ENCODE data around the gene RBM24.

RBM24 gene

DNA sequence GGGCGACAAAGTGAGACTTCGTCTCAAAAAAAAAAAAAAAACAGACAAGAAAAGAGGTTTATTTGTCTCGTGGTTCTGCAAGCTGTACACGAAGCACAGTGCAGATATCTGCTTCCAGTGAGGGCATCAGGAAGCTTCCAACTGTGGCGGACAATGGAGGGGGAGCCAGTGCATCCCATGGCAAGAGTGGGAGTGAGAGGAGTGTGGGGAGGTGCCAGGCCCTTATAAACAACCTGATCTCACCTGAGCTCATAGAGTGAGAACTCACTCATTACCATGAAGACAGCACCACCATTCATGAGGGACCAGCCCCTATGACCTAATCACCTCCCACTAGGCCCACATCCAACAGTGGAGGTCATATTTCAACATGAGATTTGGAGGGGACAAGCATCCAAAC lies 19.5 kb downstream of the RBM24 start:
- TF ChIP-seq GATA3 (IDR thresholded peaks at IDR 0.05; ENCODE audit: low read depth, low read length) (no peak), GATA2 (IDR thresholded peaks at IDR 0.05; ENCODE audit: low read depth, low read length) (no peak)

DNA sequence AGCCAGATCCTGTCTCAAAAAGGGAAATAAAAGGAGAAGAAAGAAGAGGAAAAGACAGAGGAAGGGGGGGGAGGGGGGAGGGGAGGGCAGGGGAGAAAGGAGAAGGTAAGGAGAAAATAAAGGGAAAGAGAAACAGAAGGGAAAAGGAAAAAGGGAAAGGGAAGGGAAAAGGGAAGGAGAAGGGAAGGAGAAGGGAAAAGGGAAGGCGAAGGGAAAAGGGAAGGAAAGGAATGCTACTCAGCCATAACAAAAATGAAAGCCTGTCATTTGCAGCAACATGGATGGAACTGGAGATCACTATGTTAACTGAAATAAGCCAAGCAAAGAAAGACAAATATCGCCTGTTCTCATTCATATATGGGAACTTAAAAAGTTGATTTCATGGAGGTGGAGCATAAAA lies 22.3 kb downstream of the RBM24 start:
- TF ChIP-seq GATA2 (IDR thresholded peaks at IDR 0.05; ENCODE audit: low read depth, low read length) (no peak), GATA3 (IDR thresholded peaks at IDR 0.05; ENCODE audit: low read depth, low read length) (no peak)

DNA sequence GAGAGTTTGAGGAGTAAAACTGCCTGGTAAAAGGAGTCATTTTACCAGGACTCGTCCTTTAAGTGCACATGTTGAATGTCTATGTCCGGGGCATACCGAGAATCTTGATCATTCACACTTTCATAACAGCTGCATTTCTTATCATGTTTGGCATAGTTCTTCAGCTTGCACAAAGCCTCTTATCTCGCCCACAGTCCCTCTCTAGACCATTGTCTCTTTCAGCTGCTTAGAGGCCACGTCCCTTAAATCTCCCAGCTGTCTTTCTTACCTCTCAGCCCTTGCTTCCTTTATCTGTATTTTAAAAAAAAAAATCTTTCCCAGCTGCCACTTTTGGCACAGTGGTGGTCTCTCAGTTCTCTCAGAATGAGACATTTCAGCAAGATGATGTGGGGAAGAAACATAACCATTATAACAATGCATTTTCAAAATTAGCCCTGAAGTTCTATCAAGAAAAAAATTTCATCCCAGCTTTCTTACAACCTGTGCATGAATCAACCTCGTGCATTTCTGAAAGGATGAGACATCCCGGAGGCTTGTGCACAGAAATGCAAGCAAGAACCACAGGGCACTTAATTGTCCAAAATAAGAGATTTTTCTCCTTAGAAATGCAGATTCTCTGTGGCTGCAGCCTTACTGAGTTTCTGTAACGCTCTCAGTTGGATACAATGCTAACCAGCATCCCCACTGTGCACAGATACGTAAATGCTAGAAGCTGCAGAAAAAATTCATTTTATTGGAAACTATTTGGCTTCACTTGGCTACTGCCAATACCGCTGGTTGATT lies 24.2 kb downstream of the RBM24 start:
- TF ChIP-seq GATA3 (IDR thresholded peaks at IDR 0.05; ENCODE audit: low read depth, low read length) (no peak), GATA2 (IDR thresholded peaks at IDR 0.05; ENCODE audit: low read depth, low read length) (no peak)

DNA sequence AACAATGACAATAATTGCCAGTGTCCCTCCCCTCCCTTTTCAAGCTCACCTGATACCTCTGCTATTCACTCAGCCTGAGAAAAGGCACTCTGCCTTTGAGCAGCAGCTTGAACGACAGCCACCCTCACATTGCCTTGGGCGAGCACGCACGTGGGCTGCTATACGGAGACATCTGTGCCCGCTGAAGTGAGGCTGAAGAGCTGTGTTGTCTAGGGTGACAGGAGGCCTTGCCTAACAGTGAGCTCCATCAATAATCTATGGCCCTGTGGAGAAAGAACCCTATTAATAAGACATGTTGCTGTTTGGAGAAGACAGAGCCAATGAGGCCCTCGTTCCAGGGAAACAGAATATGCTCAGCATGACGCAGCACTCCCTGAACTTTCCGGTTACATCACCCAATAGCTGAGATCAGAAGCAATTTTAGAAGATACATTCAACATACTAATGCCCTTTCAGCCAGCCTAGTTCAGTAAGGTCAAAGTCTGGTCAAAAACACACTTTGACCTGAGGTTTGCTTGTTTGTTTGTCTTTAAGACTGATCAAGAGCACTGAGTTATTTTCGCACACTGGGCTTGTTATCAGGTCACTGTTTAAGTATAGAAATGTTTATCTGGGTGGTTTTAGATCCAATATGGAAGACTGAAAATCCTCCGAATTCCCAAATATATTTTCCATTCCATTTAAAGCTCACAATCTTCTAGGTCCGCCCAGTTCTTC lies 30.6 kb downstream of the RBM24 start:
- no peak for TF ChIP-seq GATA3 (IDR thresholded peaks at IDR 0.05; ENCODE audit: low read depth, low read length)

DNA sequence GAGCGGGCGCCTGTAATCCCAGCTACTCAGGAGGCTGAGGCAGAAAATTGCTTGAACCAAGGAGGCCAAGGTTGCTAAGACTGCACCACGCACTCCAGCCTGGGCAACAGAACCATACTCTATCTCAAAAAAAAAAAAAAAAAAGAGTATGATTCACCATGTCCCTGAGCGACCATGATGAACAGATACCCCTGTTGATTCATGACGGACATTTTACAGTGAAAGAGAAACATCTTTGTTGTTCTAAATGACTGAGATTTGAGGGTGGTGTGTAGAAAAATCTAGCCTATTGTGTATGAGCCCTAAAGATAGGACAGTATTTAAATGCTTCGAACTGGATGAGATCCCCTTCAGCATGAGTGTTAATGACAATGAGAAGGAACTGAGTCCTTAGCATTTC lies 32.8 kb downstream of the RBM24 start:
- TF ChIP-seq GATA2 (IDR thresholded peaks at IDR 0.05; ENCODE audit: low read depth, low read length) (no peak), GATA3 (IDR thresholded peaks at IDR 0.05; ENCODE audit: low read depth, low read length) (no peak)

DNA sequence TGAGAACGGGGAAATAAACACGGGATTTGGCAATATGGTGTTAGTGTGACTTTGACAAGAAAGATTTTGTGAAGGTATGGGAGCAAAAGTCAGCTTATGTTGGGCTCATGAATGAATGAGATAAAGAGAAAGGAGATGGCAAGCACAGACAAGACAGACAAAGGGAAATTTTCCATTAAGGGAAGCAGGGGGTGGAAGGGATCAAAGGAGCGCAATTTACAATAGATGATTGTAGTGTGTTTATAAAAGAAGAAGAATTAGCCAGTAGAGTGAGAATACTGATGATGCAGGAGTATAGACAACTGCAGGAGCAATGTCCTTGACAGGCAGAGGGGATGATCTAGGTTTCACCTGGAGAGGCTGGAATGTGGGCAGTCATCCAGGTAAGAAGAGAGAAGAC lies 34.1 kb downstream of the RBM24 start:
- no peak for TF ChIP-seq GATA3 (IDR thresholded peaks at IDR 0.05; ENCODE audit: low read depth, low read length)

DNA sequence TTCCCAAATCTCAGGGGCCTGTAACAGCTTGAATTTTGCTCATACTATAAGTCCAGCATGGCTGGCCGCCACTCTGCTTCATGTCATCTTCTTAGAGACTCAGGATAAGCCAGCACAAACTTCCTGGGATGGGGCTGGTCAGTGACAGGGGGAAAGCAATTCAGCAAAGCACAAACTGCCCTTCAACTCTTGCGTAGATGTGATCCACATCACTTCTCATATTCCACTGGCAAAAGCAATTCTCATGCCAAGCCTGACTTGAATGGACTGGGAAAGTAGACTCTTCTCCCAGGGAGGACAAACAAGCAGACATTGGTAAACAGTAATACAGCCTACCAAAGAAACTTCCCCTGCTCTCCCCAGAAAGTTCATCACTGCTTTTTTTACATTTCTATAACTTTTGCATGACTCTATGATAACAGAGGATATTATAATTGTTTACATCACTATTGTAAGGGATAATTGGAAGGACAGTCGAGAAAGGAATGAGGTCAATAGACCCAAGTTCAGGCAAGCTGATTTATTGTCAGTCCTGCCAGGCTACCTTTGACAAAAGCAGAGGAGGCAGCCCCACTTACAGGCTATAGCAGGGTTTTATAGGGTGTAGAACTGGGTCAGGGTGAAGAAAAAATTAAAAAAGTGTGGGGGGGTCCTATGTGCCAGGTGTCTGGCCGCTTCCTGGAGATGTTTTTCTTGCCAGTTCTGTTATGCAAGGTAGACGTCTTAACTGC lies 37.4 kb downstream of the RBM24 start:
- no peak for TF ChIP-seq GATA2 (IDR thresholded peaks at IDR 0.05; ENCODE audit: low read depth, low read length)
- no peak for TF ChIP-seq GATA3 (IDR thresholded peaks at IDR 0.05; ENCODE audit: low read depth, low read length)

DNA sequence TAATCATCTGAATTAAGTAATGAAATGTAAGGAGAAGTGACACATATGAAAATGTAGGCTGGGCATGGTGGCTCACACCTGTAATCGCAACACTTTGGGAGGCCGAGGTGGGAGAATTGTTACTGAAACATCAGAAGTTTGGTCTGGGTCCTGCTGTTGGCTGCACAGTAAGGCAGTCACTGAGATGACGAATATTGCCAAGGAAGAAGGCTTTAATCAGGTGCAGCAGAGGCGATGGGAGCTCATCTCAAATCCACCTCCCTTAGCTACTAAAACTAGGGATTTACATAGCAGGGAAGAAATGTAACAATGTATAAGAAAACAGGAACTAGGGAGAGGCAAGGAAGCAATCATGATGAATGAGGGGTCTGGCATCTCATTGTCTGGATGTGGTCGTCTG lies 50.1 kb downstream of the RBM24 start:
- no peak for TF ChIP-seq GATA3 (IDR thresholded peaks at IDR 0.05; ENCODE audit: low read depth, low read length)
- no peak for TF ChIP-seq GATA2 (IDR thresholded peaks at IDR 0.05; ENCODE audit: low read depth, low read length)

DNA sequence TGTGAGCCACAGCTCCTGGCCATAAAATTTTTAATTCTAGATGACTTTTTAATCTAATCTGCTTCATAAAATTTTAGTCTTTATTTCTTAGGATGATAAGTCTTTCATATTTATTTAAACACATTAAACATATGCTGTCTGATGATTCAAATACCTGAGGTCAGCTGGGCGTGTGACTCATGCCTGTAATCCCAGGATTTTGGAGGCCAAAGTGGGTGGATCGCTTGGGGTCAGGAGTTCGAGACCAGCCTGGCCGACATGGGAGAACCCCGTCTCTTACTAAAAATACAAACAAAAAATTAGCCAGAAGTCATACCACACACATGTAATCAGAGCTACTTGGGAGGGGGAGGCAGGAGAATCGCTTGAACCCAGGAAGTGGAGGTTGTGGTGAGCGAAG lies 53.1 kb downstream of the RBM24 start:
- TF ChIP-seq GATA3 (IDR thresholded peaks at IDR 0.05; ENCODE audit: low read depth, low read length) (no peak), GATA2 (IDR thresholded peaks at IDR 0.05; ENCODE audit: low read depth, low read length) (no peak)

DNA sequence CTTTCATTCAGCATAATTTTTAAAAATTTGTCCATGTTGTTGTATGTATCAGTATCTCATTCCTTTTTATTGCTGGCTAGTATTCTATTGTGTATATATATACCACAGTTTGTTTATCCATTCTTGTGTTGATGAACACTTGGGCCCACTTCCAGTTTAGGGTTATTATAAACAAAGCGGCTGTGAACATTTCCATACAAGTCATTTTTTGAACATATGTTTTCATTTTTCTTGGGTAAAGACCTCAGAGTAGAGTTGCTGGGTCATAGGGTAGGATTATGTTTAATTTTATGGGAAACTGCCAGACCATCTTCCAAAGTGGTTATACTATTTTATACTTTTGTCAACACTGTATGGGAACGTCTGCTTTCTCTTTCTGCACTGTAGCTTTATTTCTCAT lies 55.3 kb downstream of the RBM24 start:
- TF ChIP-seq GATA2 (IDR thresholded peaks at IDR 0.05; ENCODE audit: low read depth, low read length), result no peak
- no peak for TF ChIP-seq GATA3 (IDR thresholded peaks at IDR 0.05; ENCODE audit: low read depth, low read length)

DNA sequence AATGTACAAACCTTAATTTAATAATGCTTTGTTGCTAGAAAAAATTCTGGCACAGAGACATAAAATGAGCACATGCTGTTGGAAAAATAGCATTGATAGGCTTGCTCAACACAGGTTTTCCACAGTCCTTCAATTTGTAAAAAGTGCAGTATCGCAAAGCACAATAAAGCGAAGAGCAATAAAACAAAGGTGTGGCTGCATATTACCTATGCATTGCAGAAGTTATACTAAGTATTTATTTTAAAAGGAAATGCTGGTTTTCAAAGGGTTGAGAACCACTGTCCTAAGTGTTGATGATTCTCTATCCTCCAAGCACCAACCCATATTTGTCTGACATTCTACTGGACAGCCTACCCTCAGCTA lies 58.1 kb downstream of the RBM24 start:
- TF ChIP-seq GATA2 (IDR thresholded peaks at IDR 0.05; ENCODE audit: low read depth, low read length) (no peak), GATA3 (IDR thresholded peaks at IDR 0.05; ENCODE audit: low read depth, low read length) (no peak)

DNA sequence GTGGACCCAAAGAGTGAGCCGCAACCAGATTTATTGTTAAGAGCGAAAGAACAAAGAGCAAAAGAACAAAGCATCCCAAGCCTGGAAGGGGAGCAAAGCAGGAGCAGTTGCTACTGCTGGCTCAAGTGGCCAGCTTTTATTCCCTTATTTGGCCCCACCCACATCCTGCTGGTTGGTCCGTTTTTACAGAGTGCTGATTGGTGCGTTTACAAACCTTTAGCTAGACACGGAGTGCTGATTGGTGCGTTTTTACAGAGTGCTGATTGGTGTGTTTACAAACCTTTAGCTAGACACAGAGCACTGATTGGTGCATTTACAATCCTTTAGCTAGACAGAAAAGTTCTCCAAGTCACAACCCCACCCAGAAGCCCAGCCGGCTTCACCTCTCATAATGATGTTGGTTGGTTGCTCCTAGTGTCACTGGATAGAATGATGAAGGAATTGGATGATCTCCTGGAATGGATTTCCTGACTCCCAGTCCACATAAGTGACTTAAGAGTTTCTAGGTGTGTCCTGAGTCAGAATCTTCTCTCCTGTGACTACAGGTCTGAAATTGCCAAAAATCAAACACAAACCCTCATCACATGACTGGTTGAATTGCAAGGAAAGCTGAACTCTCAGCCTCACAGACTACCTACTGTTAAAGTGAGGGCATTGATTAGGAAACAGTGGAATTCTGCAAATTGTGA lies 60.1 kb downstream of the RBM24 start:
- TF ChIP-seq GATA2 (IDR thresholded peaks at IDR 0.05; ENCODE audit: low read depth, low read length), result no peak
- no peak for TF ChIP-seq GATA3 (IDR thresholded peaks at IDR 0.05; ENCODE audit: low read depth, low read length)

DNA sequence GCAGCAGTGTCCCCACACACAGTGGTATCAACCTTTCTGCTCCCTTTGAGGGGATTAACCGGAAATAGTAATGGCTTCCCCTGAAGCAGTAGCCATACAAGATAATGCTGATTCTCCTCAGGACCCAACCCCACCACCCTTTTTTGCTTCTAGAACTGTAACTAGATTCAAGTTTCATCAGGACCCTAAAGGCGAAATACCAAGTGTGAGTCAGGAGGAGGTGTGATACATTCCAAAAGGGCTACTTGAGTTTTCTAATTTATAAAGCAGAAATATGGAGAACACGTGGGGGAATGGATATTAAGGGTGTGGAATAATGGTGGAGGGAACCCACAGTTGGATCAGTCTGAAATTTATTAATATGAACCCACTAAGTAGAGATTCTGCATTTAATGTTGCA lies 60.7 kb downstream of the RBM24 start:
- TF ChIP-seq GATA2 (IDR thresholded peaks at IDR 0.05; ENCODE audit: low read depth, low read length), result no peak
- no peak for TF ChIP-seq GATA3 (IDR thresholded peaks at IDR 0.05; ENCODE audit: low read depth, low read length)

DNA sequence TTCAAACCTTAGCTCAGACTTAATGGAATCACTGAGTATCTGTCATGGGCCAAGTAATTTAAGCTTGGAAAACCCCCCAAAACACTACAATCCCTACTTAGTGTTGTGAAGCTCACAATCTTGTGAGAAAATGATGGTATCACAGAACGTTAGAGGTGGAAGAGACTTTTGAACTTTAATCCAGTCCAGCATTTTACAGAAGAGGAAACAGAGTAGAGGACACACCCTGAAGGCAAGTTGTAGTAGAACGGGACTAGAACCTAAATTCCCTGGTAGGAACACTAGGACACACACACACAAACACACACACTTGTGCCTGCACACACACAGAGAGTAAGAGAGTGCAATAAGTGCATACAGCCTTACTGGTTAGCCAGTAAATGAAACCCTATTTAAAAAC lies 62.1 kb downstream of the RBM24 start:
- TF ChIP-seq GATA2 (IDR thresholded peaks at IDR 0.05; ENCODE audit: low read depth, low read length) (no peak), GATA3 (IDR thresholded peaks at IDR 0.05; ENCODE audit: low read depth, low read length) (no peak)
